ENCODE results near the gene ALOX15B. TPM values are rescaled to one million over a fixed set of nuclear protein-coding genes. Genes with fewer than 3 reads are reported as not detected.
A peak's percentile ranks its signal among the peaks of the same experiment; 100 is the strongest.

The ALOX15B gene
- total and polyA plus RNA-seq, 2 experiments from 2014 or later: 5.7 to 26.1 TPM

- 2% methylated on average over 54 of the region's 87 CpGs for WGBS (ENCODE audit: low lambda C conversion rate, missing lambda C conversion rate)
- H3K4me1 ChIP-seq (ENCODE audit: insufficient read depth): peaks cover 5% of the 10 kb centered on the region
- H2AFZ ChIP-seq: peak overlapping the region; percentile 84
- H3K79me2 ChIP-seq: no peaks in the 10 kb centered on the region
- H3K4me2 ChIP-seq: peak overlapping the region; percentile 97
- H3K27me3 ChIP-seq: peaks cover 16% of the 10 kb centered on the region
- peak; percentile 87 for DNase-seq (ENCODE audit: low spot score)
- no peaks in the 10 kb centered on the region for H3K36me3 ChIP-seq (replicated peaks; ENCODE audit: insufficient read depth, low read depth)
- TF ChIP-seq EZH2 (IDR thresholded peaks at IDR 0.05; ENCODE audit: borderline replicate concordance) (no peak), CTCF (IDR thresholded peaks at IDR 0.05; ENCODE audit: poor library complexity) (peak; percentile 88), EZH2phosphoT487 (IDR thresholded peaks at IDR 0.05; ENCODE audit: low read depth, severe bottlenecking, unreplicated experiment) (no peak)
- H3K4me3 ChIP-seq: peak overlapping the region; percentile 50
- no peaks in the 10 kb centered on the region for H3K9me2 ChIP-seq (replicated peaks; ENCODE audit: insufficient read depth)
- H4K20me1 ChIP-seq (ENCODE audit: insufficient read depth, poor library complexity, severe bottlenecking): no peaks in the 10 kb centered on the region
- no peaks in the 10 kb centered on the region for H3K9me3 ChIP-seq (ENCODE audit: low read depth)
- peak overlapping the region; percentile 48 for H3K27ac ChIP-seq
Measured at GRCh38 chr17:8079291-8080207, 40.7 kb downstream of the ALOX15B start.

- Histone ChIP-seq H2AFZ (peak overlapping the region; percentile 84), H3K27ac (peak overlapping the region; percentile 10), H3K4me2 (peak overlapping the region; percentile 97), H3K4me1 (ENCODE audit: insufficient read depth) (peaks cover 5% of the 10 kb centered on the region), H3K9me3 (ENCODE audit: low read depth) (no peaks in the 10 kb centered on the region), H3K27me3 (peaks cover 9% of the 10 kb centered on the region), H4K20me1 (ENCODE audit: insufficient read depth, poor library complexity, severe bottlenecking) (no peaks in the 10 kb centered on the region), H3K9me2 (replicated peaks; ENCODE audit: insufficient read depth) (no peaks in the 10 kb centered on the region), H3K36me3 (replicated peaks; ENCODE audit: insufficient read depth, low read depth) (no peaks in the 10 kb centered on the region), H3K4me3 (no peak overlapping the region), H3K79me2 (no peaks in the 10 kb centered on the region)
- DNase-seq (ENCODE audit: low spot score): no peak
- WGBS (ENCODE audit: low lambda C conversion rate, missing lambda C conversion rate): 32% methylated on average over 25 of the region's 25 CpGs
- TF ChIP-seq CTCF (IDR thresholded peaks at IDR 0.05; ENCODE audit: poor library complexity) (no peak), EZH2phosphoT487 (IDR thresholded peaks at IDR 0.05; ENCODE audit: low read depth, severe bottlenecking, unreplicated experiment) (no peak), EZH2 (IDR thresholded peaks at IDR 0.05; ENCODE audit: borderline replicate concordance) (no peak)
Measured at GRCh38 chr17:8080208-8080798, 41.4 kb downstream of the ALOX15B start.

GRCh38 chr17:8080799-8081219, 42.0 kb downstream of the ALOX15B start:
- Histone ChIP-seq H3K9me2 (replicated peaks; ENCODE audit: insufficient read depth) (no peaks in the 10 kb centered on the region), H4K20me1 (ENCODE audit: insufficient read depth, poor library complexity, severe bottlenecking) (no peaks in the 10 kb centered on the region), H3K4me3 (no peak overlapping the region), H3K9me3 (ENCODE audit: low read depth) (no peaks in the 10 kb centered on the region), H3K27me3 (peaks cover 5% of the 10 kb centered on the region), H3K27ac (no peak overlapping the region), H3K36me3 (replicated peaks; ENCODE audit: insufficient read depth, low read depth) (no peaks in the 10 kb centered on the region), H2AFZ (no peak overlapping the region), H3K4me1 (ENCODE audit: insufficient read depth) (peaks cover 5% of the 10 kb centered on the region), H3K4me2 (peak overlapping the region; percentile 97), H3K79me2 (no peaks in the 10 kb centered on the region)
- DNase-seq (ENCODE audit: low spot score): no peak
- TF ChIP-seq CTCF (IDR thresholded peaks at IDR 0.05; ENCODE audit: poor library complexity) (no peak), EZH2phosphoT487 (IDR thresholded peaks at IDR 0.05; ENCODE audit: low read depth, severe bottlenecking, unreplicated experiment) (no peak), EZH2 (IDR thresholded peaks at IDR 0.05; ENCODE audit: borderline replicate concordance) (no peak)
- WGBS (ENCODE audit: low lambda C conversion rate, missing lambda C conversion rate): 86% methylated on average over 5 of the region's 17 CpGs

Measured in hepatocyte (in vitro differentiated cells).